ENCODE results near the gene BET1.

DNA sequence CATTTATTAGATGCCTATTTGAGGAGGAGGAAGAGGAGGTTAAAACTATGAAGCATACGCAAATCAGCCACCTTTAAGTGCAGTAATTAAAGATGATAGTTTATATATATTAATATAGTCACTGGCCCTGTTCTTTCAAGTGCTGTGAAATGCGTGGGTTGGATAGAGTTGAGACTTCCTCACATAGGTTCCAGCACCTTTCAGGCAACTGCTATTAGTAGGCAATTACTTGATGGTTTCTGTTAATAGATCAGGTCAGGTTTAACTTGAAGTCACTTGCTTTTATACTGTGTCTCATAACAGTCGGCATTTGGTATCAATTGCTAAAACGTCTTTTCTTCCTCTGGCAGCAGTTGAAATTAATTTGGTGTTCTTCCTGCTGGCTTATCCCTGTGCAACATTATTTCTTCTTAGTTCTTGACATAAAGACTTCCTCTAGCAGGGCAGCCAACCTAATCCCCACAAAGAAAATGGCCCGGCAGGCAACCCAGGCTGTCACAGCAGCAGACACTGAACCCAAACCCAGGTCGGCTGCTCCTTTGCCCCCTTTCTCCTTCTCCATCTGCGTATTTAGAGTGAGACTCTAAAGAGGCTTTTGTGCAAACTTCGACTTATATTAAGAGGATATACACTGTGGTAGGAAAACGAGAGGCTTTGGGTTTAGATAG, 35.3 kb upstream of the BET1 start:
- TF ChIP-seq, protein P1, sequence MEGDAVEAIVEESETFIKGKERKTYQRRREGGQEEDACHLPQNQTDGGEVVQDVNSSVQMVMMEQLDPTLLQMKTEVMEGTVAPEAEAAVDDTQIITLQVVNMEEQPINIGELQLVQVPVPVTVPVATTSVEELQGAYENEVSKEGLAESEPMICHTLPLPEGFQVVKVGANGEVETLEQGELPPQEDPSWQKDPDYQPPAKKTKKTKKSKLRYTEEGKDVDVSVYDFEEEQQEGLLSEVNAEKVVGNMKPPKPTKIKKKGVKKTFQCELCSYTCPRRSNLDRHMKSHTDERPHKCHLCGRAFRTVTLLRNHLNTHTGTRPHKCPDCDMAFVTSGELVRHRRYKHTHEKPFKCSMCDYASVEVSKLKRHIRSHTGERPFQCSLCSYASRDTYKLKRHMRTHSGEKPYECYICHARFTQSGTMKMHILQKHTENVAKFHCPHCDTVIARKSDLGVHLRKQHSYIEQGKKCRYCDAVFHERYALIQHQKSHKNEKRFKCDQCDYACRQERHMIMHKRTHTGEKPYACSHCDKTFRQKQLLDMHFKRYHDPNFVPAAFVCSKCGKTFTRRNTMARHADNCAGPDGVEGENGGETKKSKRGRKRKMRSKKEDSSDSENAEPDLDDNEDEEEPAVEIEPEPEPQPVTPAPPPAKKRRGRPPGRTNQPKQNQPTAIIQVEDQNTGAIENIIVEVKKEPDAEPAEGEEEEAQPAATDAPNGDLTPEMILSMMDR (IDR thresholded peaks at IDR 0.05) = no peak
- TF ChIP-seq POLR2A (IDR thresholded peaks at IDR 0.05) = no peak
